Measurements from ENCODE around the gene SEC16B. TPM values are rescaled to one million over a fixed set of nuclear protein-coding genes. Genes with fewer than 3 reads are reported as not detected.

SEC16B gene
- total and polyA plus RNA-seq, 2 of the 8 experiments (the other 6 are each of a cell fraction or from before 2014, with no cell fraction given) = 0.56 to 0.94 TPM

DNA sequence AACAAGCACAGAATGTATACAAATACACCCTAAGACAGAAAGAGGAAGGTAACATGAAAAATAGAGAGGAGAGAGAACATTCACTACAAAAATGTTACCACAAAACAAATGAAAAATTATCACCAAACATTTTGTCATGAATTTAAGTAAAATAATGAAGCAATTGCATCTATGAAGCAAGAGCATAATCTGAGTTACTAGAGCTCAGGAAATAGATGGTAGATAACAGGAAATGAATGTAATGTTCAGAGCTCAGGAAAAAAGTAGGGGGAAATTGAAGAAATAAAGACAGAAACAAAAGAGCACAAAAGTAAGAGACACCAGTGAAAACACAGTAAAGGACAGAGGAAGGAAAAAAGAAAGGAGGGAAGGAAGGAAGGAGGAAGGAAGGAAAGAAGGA is 19.4 kb downstream of the SEC16B start (continued):
- TF ChIP-seq NRF1 (IDR thresholded peaks at IDR 0.05; ENCODE audit: low read depth, low read length) = no peak

All from H1 (cell line).